Amniotic epithelial cell (primary cell): Measurements from ENCODE around the gene UROC1.

Experiments
- DNase-seq: peaks from one replicate; pipeline ENCODE4 v3.0.0-alpha.2; 2010; ENCODE audit warnings: low read depth

UROC1 gene

DNA sequence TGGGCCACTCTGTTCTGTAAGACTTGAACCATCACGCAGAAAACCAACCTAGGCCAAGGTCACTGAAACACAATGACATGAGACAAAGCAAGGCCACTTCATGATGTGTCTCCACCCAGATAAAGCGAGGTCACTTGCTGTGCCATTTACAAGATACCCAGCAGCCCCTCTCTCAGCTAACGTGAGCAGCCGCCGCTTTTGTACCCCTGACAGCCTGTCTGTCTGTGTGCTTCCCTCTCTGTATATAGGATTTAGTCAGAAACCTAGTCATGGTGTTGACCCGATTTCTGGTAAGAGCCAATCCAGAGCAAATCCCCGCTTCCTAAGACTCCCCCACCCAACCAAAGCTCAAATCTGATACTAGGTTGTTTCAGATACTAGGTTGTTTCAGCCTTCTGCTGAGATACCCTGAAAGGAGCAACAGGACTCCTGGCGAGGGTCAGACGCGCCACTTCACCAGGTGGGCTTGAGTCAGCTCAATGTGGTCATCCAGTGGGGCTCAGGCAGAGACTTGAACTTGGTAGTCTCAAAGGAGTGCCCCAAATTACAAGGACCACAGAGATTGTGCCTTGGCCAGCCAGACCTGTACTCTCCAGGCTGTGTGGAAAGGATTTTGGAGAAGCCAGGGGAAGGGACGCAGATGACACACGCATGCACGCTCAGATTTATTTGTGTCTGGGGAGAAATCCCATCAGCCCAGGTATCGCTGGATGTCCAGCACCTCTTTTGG is 38.8 kb downstream of the UROC1 start:
- no peak for DNase-seq

DNA sequence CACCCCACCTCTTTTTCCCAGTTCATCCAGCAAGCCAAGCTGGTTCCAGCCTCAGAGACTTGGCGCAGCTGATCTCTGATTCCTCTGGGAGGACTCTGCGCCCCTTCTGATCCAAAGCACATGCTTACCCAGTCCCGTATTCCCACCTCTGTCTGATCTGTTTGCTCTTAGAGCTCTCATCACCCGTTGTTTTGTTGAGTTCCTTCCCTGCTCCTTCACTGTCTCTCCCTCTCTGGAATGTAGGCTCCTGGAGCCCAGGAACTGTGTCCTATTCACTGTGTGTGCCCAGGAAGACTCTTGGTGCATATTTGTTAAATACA is 40.6 kb downstream of the UROC1 start:
- no peak for DNase-seq

DNA sequence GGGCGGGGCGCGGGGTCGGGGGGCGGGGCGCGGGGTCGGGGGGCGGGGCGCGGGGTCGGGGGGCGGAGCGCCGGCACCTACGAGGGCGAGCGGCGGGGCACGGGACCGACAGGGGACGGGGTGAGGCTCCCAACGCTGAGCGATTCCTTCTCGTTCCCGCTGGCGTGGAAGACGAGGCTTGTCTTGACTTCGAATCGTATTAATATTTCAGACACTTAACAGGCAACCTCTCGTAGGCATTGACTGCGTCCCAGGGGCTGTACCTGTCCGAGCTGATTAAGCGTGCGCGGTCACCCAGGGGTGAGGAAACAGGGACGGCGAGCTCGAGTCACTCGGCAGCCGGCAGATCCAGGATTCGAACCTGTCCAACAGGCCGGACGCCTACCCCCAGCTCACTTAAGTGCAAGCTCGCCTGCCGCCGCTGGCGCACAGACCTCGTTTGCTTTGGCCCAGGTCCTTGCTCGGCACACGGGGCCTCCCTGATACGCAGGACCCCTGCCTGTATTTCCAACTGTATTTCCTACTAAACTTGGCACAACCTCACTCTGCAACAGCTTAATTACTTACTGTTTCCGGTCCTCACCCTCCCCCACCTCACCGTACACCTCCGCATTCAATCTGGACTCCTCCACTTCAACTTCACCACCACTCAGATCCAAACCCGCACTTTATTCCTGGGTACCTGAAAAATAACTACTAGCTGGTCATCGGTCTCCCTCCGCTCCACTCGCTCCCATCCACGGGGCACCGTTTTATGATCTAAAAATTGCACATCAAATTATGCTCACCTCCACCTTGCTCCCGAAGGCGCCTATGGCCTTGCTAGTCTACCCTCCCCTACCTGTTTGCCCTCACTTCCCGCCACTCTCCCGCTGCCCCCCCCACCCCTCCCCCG is 41.2 kb downstream of the UROC1 start:
- peak; percentile 24 for DNase-seq

DNA sequence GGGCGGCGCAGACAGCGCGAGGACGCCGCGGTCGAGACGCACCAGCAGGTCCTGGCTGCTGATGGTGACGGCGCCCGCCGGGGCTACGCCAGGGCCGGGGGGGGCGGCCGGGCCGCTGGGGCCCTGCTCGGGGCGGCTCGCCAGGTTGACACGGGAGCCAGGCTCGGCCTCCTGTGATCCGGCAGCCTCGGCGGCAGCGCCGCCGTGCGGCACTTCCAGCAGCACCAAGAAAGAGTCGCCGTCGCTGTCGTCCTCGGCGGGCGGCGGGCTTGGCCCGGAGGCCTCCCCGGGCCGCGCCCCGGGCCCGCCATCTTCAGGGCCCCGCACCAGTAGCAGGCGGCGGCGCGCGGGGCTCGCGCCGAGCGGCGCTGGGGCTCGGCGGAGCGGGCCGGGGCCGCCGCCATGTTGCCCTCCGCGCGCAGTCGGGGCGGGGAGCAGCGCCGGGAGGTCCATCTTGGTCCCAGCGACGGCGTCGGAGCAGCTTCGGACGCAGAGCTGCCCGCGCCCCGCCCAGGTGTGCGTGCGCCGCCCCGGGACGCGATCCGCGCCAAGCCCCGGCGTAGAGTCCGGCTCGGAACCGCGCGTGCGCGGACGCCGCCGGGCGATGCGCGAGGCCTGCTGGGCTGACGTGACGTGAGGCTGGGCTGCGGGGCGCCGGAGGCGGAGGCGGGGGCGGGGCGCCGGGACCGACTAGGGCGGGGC is 42.0 kb downstream of the UROC1 start, which contains the start of gene ZXDC:
ZXDC (minus strand) TSS at position 479 of the 702 bp plus-strand sequence; CDS start at position 453, 26 bp downstream.
- peak; percentile 88 for DNase-seq

DNA sequence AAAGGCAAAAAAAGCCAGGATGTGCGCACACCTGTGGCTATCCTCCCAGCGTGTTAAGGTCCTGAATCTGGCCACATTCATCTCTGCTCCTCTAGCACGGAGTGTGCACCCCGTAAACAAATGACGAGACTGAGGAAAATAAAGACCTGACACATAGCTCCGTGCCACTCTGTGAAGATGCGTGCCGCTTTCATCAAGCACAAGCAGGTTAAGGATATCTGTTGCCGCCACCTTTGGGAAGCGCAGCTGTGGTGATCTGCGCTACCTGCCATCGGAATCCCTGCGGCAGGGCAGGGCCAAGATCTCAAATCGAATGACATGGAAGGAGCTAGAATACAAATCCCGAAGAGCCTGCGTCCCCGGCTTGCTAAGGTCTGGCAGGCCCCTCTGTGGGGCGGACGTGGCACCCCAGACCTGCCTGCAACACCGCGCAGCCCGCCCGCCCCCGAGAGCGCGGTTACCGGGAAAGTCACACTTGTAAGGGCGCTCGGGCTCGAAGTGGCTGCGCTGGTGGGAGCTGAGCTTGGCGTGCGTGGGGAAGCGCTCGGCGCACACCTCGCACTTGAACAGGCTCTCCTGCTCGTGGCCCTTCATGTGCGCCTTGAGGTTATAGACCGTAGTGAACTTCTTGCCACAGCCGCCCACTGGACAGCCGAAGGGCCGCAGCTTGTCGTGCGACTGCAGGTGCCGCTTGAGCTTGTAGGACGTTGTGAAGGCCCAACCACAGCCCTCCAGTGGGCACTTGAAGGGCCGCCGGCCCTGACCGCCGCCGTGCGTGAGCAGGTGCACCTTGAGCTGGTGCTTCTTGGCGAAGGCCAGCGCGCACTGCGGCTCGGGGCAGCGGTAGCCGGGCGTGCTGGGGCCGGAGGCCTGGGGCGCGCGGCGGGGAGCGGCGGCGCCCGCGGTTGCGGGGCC is 42.8 kb downstream of the UROC1 start:
- DNase-seq: peak; percentile 21

DNA sequence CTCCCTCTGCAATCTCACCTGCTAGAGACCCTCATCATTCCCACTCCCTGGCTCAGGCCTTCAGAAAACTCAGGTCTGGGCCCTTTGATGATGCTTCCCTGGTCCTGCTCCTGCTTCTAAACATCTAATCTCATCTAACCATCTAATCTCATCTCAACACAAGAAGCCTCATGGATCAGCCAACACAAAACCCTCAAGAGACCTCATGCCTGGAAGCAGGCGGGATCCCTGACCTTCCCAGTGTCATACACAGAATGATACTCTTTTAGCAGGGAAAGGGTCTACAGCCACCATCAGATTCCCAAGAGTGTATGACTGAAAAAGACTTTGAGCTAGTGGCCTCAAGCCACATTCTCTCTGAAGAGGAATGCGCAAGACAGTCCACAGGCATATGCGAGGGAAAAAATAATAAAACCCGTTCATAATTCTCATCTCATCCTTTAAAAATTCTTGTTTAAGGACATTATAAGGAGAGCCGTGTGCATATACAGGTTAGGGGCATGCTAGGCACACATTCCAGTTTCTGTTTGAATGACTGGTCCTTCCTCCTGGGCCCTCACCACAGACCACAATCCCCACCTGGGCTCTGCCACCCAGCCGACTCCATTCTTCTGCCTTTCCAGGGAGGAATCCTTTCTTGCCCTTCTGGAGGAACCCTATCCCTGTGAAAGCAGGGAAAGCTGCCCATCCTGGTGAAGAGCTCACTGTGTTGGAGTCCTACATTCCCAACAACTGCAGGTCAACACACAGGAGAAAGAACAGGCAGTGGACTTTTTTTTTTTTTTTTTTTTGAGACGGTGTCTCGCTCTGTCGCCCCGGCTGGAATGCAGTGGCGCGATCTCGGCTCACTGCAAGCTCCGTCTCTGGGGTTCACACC is 44.0 kb downstream of the UROC1 start:
- no peak for DNase-seq

DNA sequence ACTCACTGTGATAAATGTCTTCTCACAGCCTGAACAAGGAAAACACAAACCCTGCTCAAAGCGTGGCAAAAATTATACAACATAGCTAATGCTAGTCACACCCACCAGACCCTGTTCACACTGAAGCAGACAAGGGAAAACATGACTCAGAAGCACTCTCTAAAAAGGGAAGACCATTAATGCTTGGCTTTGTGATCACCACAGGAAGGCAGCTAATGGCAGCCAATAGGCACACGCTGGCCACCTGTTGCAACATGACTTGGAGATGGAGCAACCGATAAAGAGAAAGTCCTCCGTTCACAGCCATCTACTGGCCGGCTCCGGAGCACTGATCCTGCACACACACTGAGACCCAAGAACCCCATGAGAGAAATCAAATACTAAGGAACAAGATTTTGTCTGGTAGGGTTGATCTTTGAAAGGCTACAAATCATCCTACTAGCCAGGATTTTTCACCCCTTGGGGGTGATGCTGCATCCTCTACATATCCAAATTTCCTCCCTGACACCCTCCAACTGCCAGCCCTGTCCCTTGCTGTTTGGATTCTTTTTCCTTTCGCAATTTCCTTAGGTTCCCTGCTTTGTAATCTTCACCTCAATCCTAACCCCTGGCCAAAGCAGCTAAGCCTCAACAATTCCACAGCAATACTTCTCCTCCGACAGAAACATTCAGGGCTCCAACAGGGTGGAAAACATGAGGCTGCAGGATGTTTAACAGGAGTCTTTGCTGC is 45.1 kb downstream of the UROC1 start:
- peak; percentile 92 for DNase-seq

DNA sequence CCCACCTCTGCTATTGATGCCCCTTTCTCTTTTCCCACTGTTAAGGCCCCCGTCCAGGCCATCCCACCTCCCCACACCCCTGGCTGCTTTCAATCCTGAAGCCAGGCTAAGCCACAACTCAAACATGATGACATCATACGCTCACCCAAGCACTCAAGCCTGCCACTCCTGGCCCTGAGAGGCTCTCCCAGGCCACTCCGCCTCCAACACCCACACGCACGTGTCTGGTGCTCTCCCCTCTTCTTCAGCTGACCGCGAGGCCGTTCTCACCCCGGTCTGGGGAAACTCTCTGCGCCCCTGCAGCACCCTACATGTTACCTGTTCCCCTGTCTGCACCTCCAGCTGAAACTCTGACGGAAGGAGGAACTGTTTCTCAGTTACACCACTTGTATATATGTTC is 48.1 kb downstream of the UROC1 start:
- no peak for DNase-seq

DNA sequence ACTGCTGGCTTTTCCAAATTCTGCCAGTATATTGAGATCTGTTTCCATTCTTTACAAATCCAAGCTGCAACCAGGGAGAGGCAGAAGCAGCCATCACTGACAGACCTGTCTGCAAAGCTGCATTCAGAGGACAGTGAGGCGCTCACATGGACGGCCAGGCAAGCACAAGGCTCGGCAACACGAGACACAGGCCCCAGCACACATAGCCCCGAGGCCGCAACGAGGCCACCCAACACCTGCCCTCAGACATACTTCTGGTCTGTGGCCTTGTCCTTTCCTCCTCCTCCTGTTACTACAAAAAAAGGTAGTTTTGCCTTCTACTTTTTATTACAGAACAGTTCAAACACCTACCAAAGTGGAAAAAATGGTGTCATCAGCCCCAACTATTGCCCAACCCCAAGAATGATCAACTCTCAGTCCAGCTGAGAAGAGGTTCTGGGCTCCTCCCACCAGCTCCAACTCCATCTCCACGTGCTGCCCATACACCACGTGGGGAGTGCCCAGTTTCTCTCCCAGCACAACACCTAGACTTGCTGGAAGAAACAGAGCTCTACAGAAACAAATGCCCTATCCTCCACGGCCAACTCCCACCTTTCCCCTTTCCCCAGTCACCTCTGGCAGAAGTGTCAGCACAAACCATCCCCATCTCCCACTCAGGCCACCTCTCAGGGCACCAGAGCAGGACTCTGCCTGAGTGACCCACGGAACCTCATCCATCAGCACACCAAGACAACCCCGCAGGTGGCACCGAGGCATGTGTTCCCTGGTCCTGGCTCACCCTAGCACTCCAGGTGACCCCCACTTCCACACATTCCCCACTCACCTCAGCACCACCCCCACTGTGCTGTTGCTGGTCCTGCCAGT is 49.3 kb downstream of the UROC1 start:
- peak; percentile 59 for DNase-seq

DNA sequence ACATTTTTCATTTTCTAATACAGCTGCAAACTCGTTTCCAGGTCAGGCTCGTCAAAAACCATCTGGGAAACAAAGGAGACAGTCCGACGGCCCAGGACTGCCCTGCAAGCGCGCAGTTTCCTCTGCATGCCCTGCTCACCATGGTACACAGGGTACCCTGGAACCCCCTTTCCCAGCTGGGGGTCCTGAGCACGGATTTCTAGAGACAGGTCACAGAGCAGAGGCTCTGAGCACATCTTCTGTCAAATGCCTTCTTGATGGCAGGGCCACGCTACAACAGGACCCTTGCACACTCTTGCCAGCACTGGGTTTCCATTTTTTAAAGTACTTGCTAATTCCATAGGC is 50.0 kb downstream of the UROC1 start:
- no peak for DNase-seq

DNA sequence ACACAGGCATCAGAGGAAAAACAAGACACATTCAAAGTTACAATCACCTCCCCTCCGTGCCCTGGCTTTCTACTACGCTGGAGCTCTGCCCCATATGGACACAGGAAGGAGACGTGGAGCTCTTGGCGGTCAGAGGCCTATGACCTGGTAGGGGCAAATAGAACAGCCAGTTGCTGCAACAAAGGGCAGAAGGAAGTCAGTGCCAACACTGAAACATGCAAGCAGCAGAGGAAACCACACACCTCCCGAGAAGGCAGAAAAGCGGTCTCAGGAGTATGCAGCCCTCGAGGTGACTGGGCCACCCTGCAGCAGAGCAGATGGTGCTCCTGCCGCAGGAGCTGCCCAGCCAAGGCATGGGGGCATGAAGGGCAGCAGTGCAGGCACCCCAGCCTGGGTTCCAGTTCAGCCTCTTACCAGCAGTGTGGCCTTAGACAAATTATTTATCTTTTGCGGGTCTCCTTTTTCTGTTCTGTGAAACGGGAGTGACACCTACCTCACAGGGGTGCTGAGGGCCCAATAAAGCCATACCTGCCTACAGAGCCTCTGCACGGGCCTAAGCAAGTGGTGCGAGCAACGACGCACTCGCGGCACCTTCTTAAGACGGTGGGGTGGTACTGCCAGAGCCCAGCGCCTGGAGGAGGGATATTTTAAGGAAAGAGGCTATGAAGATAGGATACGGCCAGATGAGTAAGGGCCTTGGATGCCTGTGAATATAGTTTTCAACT is 50.5 kb downstream of the UROC1 start:
- DNase-seq: no peak

DNA sequence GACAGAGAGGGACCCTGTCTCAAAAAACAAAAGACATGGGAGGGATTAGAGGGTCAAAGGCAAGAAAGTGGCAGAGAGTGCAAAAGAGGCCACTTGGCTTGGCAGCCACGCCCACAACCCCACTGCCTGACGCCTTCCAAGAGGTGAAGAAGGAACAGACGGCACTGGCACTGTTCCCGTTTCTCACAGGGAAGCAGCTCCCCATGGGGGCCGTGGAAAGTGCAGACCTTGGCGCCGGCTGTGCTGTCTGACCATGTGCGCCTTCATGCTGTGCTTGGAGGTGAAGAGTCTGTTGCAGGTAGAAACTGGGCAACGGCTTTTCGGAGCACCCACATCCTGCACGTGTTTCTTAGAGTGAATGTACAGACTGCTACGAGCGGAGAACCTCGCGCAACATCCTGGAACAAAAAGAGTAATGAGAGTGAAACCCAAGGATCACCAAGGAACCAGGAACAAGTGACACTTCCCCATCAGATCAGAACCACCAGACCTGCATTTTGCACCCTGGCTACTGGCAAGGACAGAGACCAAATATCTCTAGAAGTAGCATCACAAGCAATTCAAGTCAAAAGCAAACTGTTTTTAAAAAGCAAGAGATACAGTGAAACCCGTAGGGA is 51.5 kb downstream of the UROC1 start:
- DNase-seq: no peak

DNA sequence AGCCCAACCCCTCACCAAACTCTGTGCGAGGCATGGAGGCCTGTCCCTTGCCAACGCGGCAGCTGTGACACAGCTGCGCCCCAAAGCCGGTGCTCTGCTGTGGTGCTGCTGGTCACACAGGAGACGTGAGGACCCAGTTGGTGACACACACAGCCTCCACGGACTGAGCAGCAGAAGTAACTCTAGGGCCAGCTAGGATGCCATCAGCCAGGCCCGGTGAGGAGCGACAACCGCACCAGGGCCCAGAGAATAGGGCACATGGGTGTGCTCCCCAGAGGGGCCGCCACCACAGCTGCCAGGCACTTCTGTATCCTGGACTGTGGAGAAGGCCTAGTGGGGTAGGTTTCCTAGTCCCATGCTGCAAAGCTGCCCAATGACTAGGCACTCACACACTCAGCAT is 52.6 kb downstream of the UROC1 start:
- DNase-seq: no peak

DNA sequence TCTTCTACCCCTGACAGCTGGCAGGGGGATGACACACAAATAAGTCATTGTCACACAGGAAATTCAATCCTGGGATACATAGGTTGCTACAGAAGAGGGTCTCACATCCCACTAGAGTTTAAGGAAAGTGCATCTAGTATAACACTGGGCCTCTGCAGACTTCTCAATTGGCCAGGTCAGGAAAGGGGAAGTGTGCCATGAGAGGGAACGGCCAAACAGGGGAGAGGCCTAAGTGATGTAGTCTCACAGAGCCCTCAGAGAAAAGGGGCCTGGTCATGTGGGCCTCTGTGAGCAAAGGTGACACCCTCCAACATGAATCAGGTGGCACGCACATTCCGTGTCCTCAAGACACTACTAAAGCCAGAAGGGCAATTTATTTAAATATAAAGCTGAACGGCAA is 53.1 kb downstream of the UROC1 start:
- no peak for DNase-seq

DNA sequence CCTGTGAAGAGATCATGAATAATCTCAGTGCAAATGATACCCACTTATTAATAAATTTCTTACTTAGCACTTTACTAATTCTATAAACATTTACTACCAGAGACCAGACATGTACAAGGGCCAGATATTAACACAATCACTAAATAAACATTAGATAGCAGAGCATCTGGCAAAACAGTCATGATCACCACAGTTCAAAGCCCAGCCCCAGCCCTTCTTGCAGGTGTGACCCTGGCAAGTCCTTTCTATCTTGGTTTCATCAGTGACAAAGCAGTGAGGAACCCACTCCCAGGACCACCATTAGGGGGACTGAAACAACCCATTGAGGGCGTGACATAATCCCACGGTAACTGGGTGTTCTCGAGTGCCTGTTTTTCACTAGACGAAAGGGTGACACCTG is 53.5 kb downstream of the UROC1 start:
- no peak for DNase-seq

DNA sequence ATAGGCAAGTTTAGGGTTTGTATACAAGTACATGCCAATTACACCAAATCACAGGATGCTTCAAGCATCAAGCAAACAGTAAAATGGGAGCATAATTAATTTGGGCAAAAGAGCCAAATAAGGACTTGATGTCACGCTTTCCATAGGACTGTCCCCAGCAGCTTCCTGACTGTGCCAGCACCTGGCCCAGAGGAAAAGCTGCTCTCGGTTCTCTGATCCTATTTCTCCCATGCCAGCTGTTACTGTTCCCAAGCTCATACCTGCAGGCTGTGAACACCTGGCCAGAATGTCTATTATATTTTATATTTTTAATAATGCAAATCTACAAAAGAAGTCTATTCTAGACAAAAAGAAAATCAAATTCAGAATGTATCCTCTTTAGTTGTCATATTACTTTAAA is 54.1 kb downstream of the UROC1 start:
- DNase-seq: no peak

DNA sequence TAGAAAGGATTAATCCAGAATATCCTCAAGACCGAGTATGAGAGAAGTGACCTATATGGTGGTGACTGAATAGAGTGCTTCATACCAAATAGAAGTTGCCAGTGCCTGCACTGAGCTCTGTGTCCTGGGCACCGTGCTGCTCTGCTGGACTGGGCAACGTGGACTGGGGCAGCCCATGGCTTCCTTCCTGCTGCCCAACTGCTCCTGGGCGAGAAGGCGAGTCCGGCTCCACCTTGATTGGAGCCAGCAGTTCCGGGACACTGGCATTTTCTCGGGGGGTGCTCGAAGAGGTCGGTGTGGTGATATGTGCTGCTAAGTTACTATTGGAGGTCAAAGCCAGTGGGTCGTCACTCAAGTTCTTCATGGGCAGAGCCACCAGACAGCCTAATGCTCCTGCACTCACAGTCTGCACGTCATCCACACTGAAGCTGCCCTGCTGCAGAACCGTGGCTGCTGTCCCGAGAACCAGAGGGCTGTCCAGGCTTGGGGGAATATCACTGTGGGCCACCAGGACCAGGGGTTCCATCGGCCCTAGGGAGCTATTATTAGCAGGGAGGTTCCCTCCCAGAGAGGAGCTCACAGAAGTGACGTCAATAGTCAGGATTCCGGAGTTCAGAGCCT is 56.0 kb downstream of the UROC1 start:
- no peak for DNase-seq

DNA sequence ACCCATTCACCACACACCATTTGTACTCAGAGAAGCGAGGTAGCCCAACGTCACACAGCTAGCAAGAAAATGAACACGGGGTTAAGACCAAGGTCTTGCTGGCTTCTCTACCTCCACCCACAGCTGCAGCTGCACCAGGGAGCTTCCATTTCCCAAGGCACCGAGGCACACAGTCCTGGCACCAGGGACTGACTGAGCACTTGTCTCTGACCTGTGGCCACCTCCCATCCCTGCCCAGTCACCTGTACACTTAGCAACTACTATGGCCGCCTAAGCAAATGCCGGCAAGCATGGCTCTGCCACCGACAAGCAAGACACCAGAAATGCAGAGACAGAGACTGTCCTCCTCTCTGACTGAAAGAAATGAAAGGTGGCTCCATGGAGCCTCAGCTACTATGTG is 57.2 kb downstream of the UROC1 start:
- no peak for DNase-seq
